Lung (tissue), 12 donors: ENCODE results near the gene TOM1L2. TPM values are rescaled to one million over a fixed set of nuclear protein-coding genes. Genes with fewer than 3 reads are reported as not detected.

Source experiments
- ATAC-seq: fragments of 200-7000 bp; cut with Tn5 transposase; one replicate; pipeline ENCODE4 v1.9.1; 2020; ENCODE audit warnings: moderate number of reproducible peaks; ENCODE audit not compliant: insufficient read depth, low FRiP score
- DNase-seq, 3 donors: peaks; one replicate each; pipeline ENCODE4 v3.0.0-alpha.2; 2013 to 2017
- H3K27ac ChIP-seq, 2 donors: one replicate each; pipeline ENCODE4 v1.5.1; 2013; ENCODE audit warnings: mild to moderate bottlenecking in 2 of 2, moderate library complexity in 2 of 2, control low read depth in 1 of 2, inconsistent platforms in 1 of 2, low read depth in 1 of 2, low read length in 1 of 2
- H3K27me3 ChIP-seq, 3 donors: one replicate each; pipeline ENCODE4 v1.5.1; 2013; ENCODE audit warnings: low read length in 2 of 3; ENCODE audit not compliant: control insufficient read depth in 3 of 3, insufficient read depth in 3 of 3
- H3K36me3 ChIP-seq, 4 donors: one replicate each; pipeline ENCODE4 v1.5.1; 2013; ENCODE audit warnings: low read length in 4 of 4, mild to moderate bottlenecking in 1 of 4, moderate library complexity in 1 of 4; ENCODE audit not compliant: control insufficient read depth in 4 of 4, insufficient read depth in 4 of 4
- H3K4me1 ChIP-seq, 5 donors: one replicate each; pipeline ENCODE4 v1.5.1; 2013; ENCODE audit warnings: low read length in 5 of 5, mild to moderate bottlenecking in 2 of 5, moderate library complexity in 1 of 5; ENCODE audit not compliant: control insufficient read depth in 5 of 5, insufficient read depth in 5 of 5
- H3K4me3 ChIP-seq: one replicate; pipeline ENCODE4 v1.5.1; 2013; ENCODE audit warnings: mild to moderate bottlenecking, control low read depth, moderate library complexity
- H3K9ac ChIP-seq, 2 donors: one replicate each; pipeline ENCODE4 v1.5.1; 2013; ENCODE audit warnings: low read length in 2 of 2, control low read depth in 1 of 2; ENCODE audit not compliant: insufficient read depth in 1 of 2
- H3K9me3 ChIP-seq, 4 donors: one replicate each; pipeline ENCODE4 v1.5.1; 2013; ENCODE audit warnings: low read length in 3 of 4, mild to moderate bottlenecking in 1 of 4, moderate library complexity in 1 of 4; ENCODE audit not compliant: control insufficient read depth in 4 of 4, insufficient read depth in 3 of 4
- CTCF ChIP-seq: IDR thresholded peaks from 2 replicates; pipeline ENCODE4 v1.5.1; 2012; ENCODE audit warnings: mild to moderate bottlenecking; ENCODE audit errors: control extremely low read depth, extremely low read depth
- WGBS, 2 donors: extraction: QIAGEN DNeasy Blood & Tissue Kit; methylation state at CpG; one replicate each; pipeline ENCODE4 v1.1.7; 2013; 5-methylcytosine and 5-hydroxymethylcytosine counted together
- polyA plus RNA-seq, 2 donors: library from polyadenylated mRNA; stranded (reverse); fragments of 200-250 nt; gene quantifications; one replicate each; pipeline ENCODE4 v1.2.1, GENCODE V29; 2013
- total RNA-seq, 2 donors: library from RNA; depleted of rRNA in 1 of 2; stranded (reverse); fragments of >200 nt in 1 of 2; gene quantifications; one replicate each; pipeline ENCODE4 v1.2.1, GENCODE V29; 2014 to 2021
- donor health status: control.
- donor health status: control.
- donor health status: Bipolar disorder and iron deficiency.
- donor health status: healthy.
- donor health status: DM: yes; HTN: yes; CAD: no.

The TOM1L2 gene
- total and polyA plus RNA-seq, 4 donors = 21.5 to 56.5 (median 35.8) TPM

GRCh38 chr17:17816831-17817551 is 155.2 kb downstream of the TOM1L2 start:
- no peak overlapping the region for H3K9ac ChIP-seq
- ATAC-seq (no peak), DNase-seq (no peak)
- H3K27ac ChIP-seq = no peak overlapping the region
- peaks cover 0 to 64% (median 3%) of the 10 kb centered on the region in 4 donors for H3K36me3 ChIP-seq
- H3K4me3 ChIP-seq = no peak overlapping the region
- H3K9me3 ChIP-seq = no peaks in the 10 kb centered on the region
- H3K27me3 ChIP-seq = no peaks in the 10 kb centered on the region
- TF ChIP-seq CTCF = no peak
- WGBS, 2 donors = 91 to 93% methylated on average over 24 of the region's 24 CpGs
- peaks cover 2 to 22% (median 5%) of the 10 kb centered on the region in 5 donors for H3K4me1 ChIP-seq

GRCh38 chr17:17816240-17816814 is 155.9 kb downstream of the TOM1L2 start:
- WGBS, 2 donors = 94 to 97% methylated on average over 20 to 22 of the region's 22 CpGs
- no peak overlapping the region for H3K27ac ChIP-seq
- no peaks in the 10 kb centered on the region for H3K9me3 ChIP-seq
- peaks cover 0 to 64% (median 3%) of the 10 kb centered on the region in 4 donors for H3K36me3 ChIP-seq
- TF ChIP-seq CTCF = no peak
- no peaks in the 10 kb centered on the region for H3K27me3 ChIP-seq
- H3K9ac ChIP-seq = no peak overlapping the region
- DNase-seq (no peak), ATAC-seq (no peak)
- no peak overlapping the region for H3K4me3 ChIP-seq
- peaks cover 3 to 19% (median 12%) of the 10 kb centered on the region in 5 donors for H3K4me1 ChIP-seq

DNA sequence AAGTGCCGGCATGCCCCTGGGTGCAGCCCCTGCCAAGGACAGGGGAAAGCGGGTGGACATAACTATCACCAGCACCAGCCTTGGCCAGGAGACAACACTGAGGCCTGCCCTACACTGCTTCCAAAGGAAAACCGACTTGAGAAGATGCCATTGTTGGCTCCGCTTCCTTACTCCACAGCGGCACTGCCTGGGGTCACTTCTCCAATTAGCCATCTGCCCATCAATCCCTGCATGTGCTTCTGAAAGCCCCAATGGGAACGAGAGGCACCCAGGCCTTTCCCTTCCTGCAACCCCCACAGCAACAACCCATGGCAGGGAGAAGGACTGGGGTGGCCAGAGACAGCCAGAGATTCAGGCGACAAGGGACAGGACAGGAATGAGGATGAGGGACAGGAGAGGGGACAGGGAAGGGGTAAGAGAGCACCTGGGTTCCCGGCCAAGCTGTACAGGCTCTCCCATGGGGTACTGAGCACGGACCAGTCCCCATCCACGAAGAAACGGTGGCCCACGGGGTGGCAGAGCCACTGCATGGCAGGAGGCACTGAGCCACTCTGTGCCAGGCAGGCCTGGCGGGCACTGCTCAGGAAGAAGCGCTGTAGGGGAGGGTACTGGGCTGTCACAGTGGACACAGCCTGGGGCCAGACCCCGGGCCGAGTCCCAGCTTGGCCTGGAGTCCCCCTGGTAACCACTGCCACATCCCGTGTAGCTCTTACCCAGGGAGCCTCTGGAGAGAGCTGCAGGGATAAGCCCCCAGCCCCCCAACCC is 156.6 kb downstream of the TOM1L2 start:
- Histone ChIP-seq H3K9me3 (no peaks in the 10 kb centered on the region), H3K36me3 (peaks cover 0 to 67% (median 3%) of the 10 kb centered on the region in 4 donors), H3K9ac (no peak overlapping the region), H3K4me3 (no peak overlapping the region), H3K27ac (peak overlapping the region in 1 of 2 donors; percentile 69), H3K4me1 (peaks cover 3 to 20% (median 16%) of the 10 kb centered on the region in 5 donors), H3K27me3 (no peaks in the 10 kb centered on the region)
- 87 to 94% methylated on average over 17 of the region's 17 CpGs for WGBS, 2 donors
- ATAC-seq = no peak
- no peak for TF ChIP-seq CTCF
- DNase-seq = no peak
